HCT116 (cell line): Measurements from ENCODE around the gene QRICH1. TPM values are rescaled to one million over a fixed set of nuclear protein-coding genes. Genes with fewer than 3 reads are reported as not detected.

Experiments
- ATAC-seq: fragments of 200-7000 bp; cut with Tn5 transposase; 2 replicates; pipeline ENCODE4 v1.9.1; 2020; ENCODE audit warnings: mild to moderate bottlenecking, moderate library complexity
- BruUV-seq: library from RNA; stranded (reverse); fragments of 400-500 nt; replicated peaks from 2 replicates; lab custom pipeline; 2021; lab: Mats Ljungman, UMichigan
- CTCF ChIA-PET: fragments of 300-600 bp; sonication (Branson Sonifier 250); formaldehyde crosslinking; loops from one replicate; lab custom pipeline; 2021; ENCODE audit warnings: antibody characterized with exemption; lab: Charles Lee
- POLR2A ChIA-PET: fragments of 300-600, 350-600 bp; sonication (Branson Sonifier 250); formaldehyde crosslinking; loops from one replicate; lab custom pipeline; 2021; ENCODE audit warnings: antibody characterized with exemption; lab: Charles Lee
- RAD21 ChIA-PET, 2 experiments: fragments of 300-600 bp; sonication (Branson Sonifier 250); formaldehyde crosslinking; loops; one replicate each; lab custom pipeline; 2023; ENCODE audit warnings: low total read pairs in 2 of 2; ENCODE audit not compliant: uncharacterized antibody in 2 of 2, unreplicated experiment in 2 of 2, low non-redundant PET in 1 of 2; lab: Charles Lee
- DNase-seq: peaks from one replicate; pipeline ENCODE4 v3.0.0-alpha.2; 2010; ENCODE audit warnings: low read depth, low spot score
- H2AFZ ChIP-seq: fragments of 200-600 bp; shearing (Covaris generic), sonication (generic); 2 replicates; pipeline ENCODE4 v1.6.1; 2017; ENCODE audit warnings: low read depth, mixed run types, mixed read lengths, antibody characterized with exemption, low read length; ENCODE audit not compliant: poor library complexity, severe bottlenecking
- H3K27ac ChIP-seq: 2 replicates; pipeline ENCODE4 v1.5.1; 2012; ENCODE audit warnings: low read depth, low read length
- H3K27me3 ChIP-seq: fragments of 200-600 bp; sonication (generic); 2 replicates; pipeline ENCODE4 v1.6.1; 2016; ENCODE audit warnings: mixed run types, low read length, mixed read lengths; ENCODE audit not compliant: insufficient read depth
- H3K36me3 ChIP-seq, 2 experiments: fragments of 200-500 bp in 1 of 2; fragments of 200-600 bp in 1 of 2; sonication (Bioruptor generic) in 1 of 2; sonication (generic) in 1 of 2; 2 replicates each; pipeline versions ENCODE4 v1.5.1 to v1.6.1; 2014 to 2016; ENCODE audit warnings: low read length in 2 of 2, inconsistent platforms in 1 of 2, mixed read lengths in 1 of 2, mixed run types in 1 of 2; ENCODE audit not compliant: insufficient read depth in 2 of 2, control insufficient read depth in 1 of 2
- H3K4me1 ChIP-seq, 2 experiments: fragments of 200-600 bp in 1 of 2; sonication (generic) in 1 of 2; 2 replicates each; pipeline versions ENCODE4 v1.5.1 to v1.6.1; 2012 to 2017; ENCODE audit warnings: low read length in 2 of 2, inconsistent platforms in 1 of 2, mild to moderate bottlenecking in 1 of 2, mixed read lengths in 1 of 2, mixed run types in 1 of 2, moderate library complexity in 1 of 2; ENCODE audit not compliant: insufficient read depth in 2 of 2, control insufficient read depth in 1 of 2
- H3K4me2 ChIP-seq: fragments of 200-600 bp; sonication (generic); 2 replicates; pipeline ENCODE4 v1.6.1; 2017; ENCODE audit warnings: mixed run types, low read length, mixed read lengths
- H3K4me3 ChIP-seq, 2 experiments: fragments of 200-600 bp in 1 of 2; sonication (generic) in 1 of 2; replicated peaks in 1 of 2; 2 replicates each; pipeline ENCODE4 v1.5.1; 2011 to 2016; ENCODE audit warnings: low read length in 2 of 2, control low read depth in 1 of 2, low read depth in 1 of 2, mild to moderate bottlenecking in 1 of 2, mixed read lengths in 1 of 2, mixed run types in 1 of 2
- H3K79me2 ChIP-seq: fragments of 200-600 bp; sonication (generic); 2 replicates; pipeline ENCODE4 v1.6.1; 2017; ENCODE audit warnings: mild to moderate bottlenecking, mixed run types, low read length, moderate library complexity, mixed read lengths; ENCODE audit not compliant: insufficient read depth
- H3K9ac ChIP-seq: fragments of 200-600 bp; sonication (generic); 2 replicates; pipeline ENCODE4 v1.6.1; 2016; ENCODE audit warnings: low read length, mixed read lengths
- H3K9me2 ChIP-seq: fragments of 200-600 bp; sonication (generic), shearing (Covaris generic); 2 replicates; pipeline ENCODE4 v1.6.1; 2017; ENCODE audit warnings: mixed run types, mild to moderate bottlenecking, moderate library complexity; ENCODE audit not compliant: insufficient read depth
- H3K9me3 ChIP-seq, 2 experiments: fragments of 200-500 bp in 1 of 2; fragments of 200-600 bp in 1 of 2; sonication (Bioruptor generic) in 1 of 2; sonication (generic) in 1 of 2; 2 replicates each; pipeline ENCODE4 v1.6.1; 2014 to 2017; ENCODE audit warnings: low read length in 2 of 2, mixed read lengths in 2 of 2, inconsistent platforms in 1 of 2, low read depth in 1 of 2, mild to moderate bottlenecking in 1 of 2, mixed run types in 1 of 2, moderate library complexity in 1 of 2; ENCODE audit not compliant: control insufficient read depth in 1 of 2, insufficient read depth in 1 of 2
- H4K20me1 ChIP-seq: fragments of 200-600 bp; sonication (generic), shearing (Covaris generic); 2 replicates; pipeline ENCODE4 v1.6.1; 2017; ENCODE audit warnings: mixed run types, mild to moderate bottlenecking, moderate library complexity; ENCODE audit not compliant: insufficient read depth
- CBX3 ChIP-seq: IDR thresholded peaks from 2 replicates; pipeline ENCODE4 v1.6.1; 2012; ENCODE audit warnings: low read depth
- CEBPB ChIP-seq: IDR thresholded peaks from 2 replicates; pipeline ENCODE4 v1.6.1; 2012; ENCODE audit warnings: low read depth
- EGR1 ChIP-seq: IDR thresholded peaks from 2 replicates; pipeline ENCODE4 v1.6.1; 2012; ENCODE audit warnings: low read depth
- ELF1 ChIP-seq: IDR thresholded peaks from 2 replicates; pipeline ENCODE4 v1.6.1; 2012; ENCODE audit warnings: low read depth, borderline replicate concordance
- EZH2phosphoT487 ChIP-seq: fragments of 200-600 bp; IDR thresholded peaks from 2 replicates; pipeline ENCODE4 v1.6.1; 2018; ENCODE audit warnings: antibody characterized with exemption, borderline replicate concordance
- FOSL1 ChIP-seq: IDR thresholded peaks from 2 replicates; pipeline ENCODE4 v1.6.1; 2012; ENCODE audit warnings: low read depth
- JUND ChIP-seq: IDR thresholded peaks from 2 replicates; pipeline ENCODE4 v1.6.1; 2012
- MAX ChIP-seq: IDR thresholded peaks from 2 replicates; pipeline ENCODE4 v1.6.1; 2012
- POLR2A ChIP-seq: IDR thresholded peaks from 2 replicates; pipeline ENCODE4 v1.7.0; 2011; ENCODE audit warnings: borderline replicate concordance; ENCODE audit not compliant: insufficient read depth, insufficient read length; ENCODE audit errors: extremely low read depth
- RAD21 ChIP-seq: IDR thresholded peaks from 2 replicates; pipeline ENCODE4 v1.6.1; 2012; ENCODE audit warnings: low read depth, mild to moderate bottlenecking
- SP1 ChIP-seq: IDR thresholded peaks from 2 replicates; pipeline ENCODE4 v1.6.1; 2012; ENCODE audit warnings: low read depth
- SRF ChIP-seq: IDR thresholded peaks from 2 replicates; pipeline ENCODE4 v1.6.1; 2012; ENCODE audit warnings: low read depth
- YY1 ChIP-seq: IDR thresholded peaks from 2 replicates; pipeline ENCODE4 v1.6.1; 2011; ENCODE audit warnings: low read length, low read depth, moderate library complexity, mild to moderate bottlenecking; ENCODE audit not compliant: insufficient replicate concordance; ENCODE audit errors: extremely low read depth
- ZNF274 ChIP-seq: fragments of 200-500 bp; sonication (Bioruptor generic); IDR thresholded peaks from 2 replicates; pipeline ENCODE4 v1.6.1; 2014; ENCODE audit warnings: mild to moderate bottlenecking, low read depth, low read length, inconsistent platforms
- intact Hi-C: fragments of 100-400 bp; cut with micrococcal nuclease; formaldehyde crosslinking; loops from 2 replicates; pipeline ENCODE4 v1.10.0; 2022
- total RNA-seq: library from RNA; stranded (reverse); gene quantifications from one replicate; pipeline ENCODE4 v1.2.1, GENCODE V29; 2021; ENCODE audit not compliant: unreplicated experiment
- TF ChIP-seq, protein P1 (sequence below), 3 experiments: fragments of 200-600 bp in 1 of 3; sonication (generic) in 1 of 3; IDR thresholded peaks in 2 of 3; conservative IDR thresholded peaks in 1 of 3; 2 replicates each; pipeline ENCODE4 v1.5.1; 2012 to 2017; ENCODE audit warnings: low read depth in 2 of 3, low read length in 2 of 3, antibody characterized with exemption in 1 of 3, borderline replicate concordance in 1 of 3, control low read depth in 1 of 3, mild to moderate bottlenecking in 1 of 3, mixed read lengths in 1 of 3, mixed run types in 1 of 3, moderate library complexity in 1 of 3; ENCODE audit not compliant: insufficient read depth in 1 of 3
- TF ChIP-seq, protein P2 (sequence below): IDR thresholded peaks from 2 replicates; pipeline ENCODE4 v1.6.1; 2012
- TF ChIP-seq, protein P3 (sequence below): IDR thresholded peaks from 2 replicates; pipeline ENCODE4 v1.6.1; 2012; ENCODE audit warnings: low read depth

QRICH1 gene
- total RNA-seq, 1 experiment from 2014 or later, result 105 TPM

GRCh38 chr3:48983096-48983495, 110.8 kb downstream of the QRICH1 start:
- DNase-seq (no peak), ATAC-seq (no peak)
- no peaks in the 10 kb centered on the region for H3K27me3 ChIP-seq
- H3K4me1 ChIP-seq, result peaks cover 2 to 5% of the 10 kb centered on the region in 2 experiments; a peak in 1 of 4 replicates
- H3K4me3 ChIP-seq, result no peak overlapping the region
- no peak overlapping the region for H3K27ac ChIP-seq
- ChIA-PET RAD21 (no interaction called here), POLR2A (no interaction called here), CTCF (no interaction called here)
- H3K9me2 ChIP-seq, result no peaks in the 10 kb centered on the region
- TF ChIP-seq POLR2A, result no peak
- H3K9ac ChIP-seq, result no peak overlapping the region
- H3K4me2 ChIP-seq, result no peak overlapping the region
- no peak overlapping the region for H2AFZ ChIP-seq
- H3K36me3 ChIP-seq, result peaks cover 36 to 45% of the 10 kb centered on the region in 2 experiments
- no peaks in the 10 kb centered on the region for H4K20me1 ChIP-seq
- H3K9me3 ChIP-seq, result no peaks in the 10 kb centered on the region
- peaks cover 4% of the 10 kb centered on the region; the same call in 1 of the 2 replicates for H3K79me2 ChIP-seq
- intact Hi-C loops, result no loop called here
- BruUV-seq, result no TSS peak

DNA sequence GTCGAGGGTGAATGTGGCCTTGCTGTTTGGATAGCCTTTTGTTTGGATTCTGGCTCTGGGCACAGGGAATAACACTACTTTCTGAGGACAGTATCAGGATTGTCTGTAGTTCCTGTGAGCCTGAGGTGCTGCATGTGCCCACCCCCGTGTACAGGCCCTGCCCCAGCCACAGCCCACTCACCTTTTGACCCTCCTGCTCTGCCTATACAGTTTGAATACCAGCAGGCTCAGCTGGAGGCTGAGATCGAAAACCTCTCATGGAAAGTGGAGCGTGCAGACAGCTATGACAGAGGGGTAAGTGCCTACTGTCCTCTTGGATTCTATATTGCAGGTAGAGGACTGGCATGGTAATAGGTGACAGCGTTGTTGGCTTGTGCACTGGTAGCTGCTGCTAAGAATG, 111.2 kb downstream of the QRICH1 start:
- no peak overlapping the region for H2AFZ ChIP-seq
- CTCF ChIA-PET, result no interaction called here
- RAD21 ChIA-PET, result no interaction called here
- H3K27me3 ChIP-seq, result no peaks in the 10 kb centered on the region
- H4K20me1 ChIP-seq, result no peaks in the 10 kb centered on the region
- BruUV-seq, result no TSS peak
- no peak overlapping the region for H3K9ac ChIP-seq
- H3K9me2 ChIP-seq, result no peaks in the 10 kb centered on the region
- H3K4me2 ChIP-seq, result no peak overlapping the region
- H3K4me3 ChIP-seq, result no peak overlapping the region
- ATAC-seq (no peak), DNase-seq (no peak)
- peaks cover 0 to under 1% of the 10 kb centered on the region in 2 experiments; a peak in 1 of 4 replicates for H3K4me1 ChIP-seq
- peaks cover 40 to 49% of the 10 kb centered on the region in 2 experiments for H3K36me3 ChIP-seq
- H3K9me3 ChIP-seq, result no peaks in the 10 kb centered on the region
- POLR2A ChIA-PET, result no interaction called here
- H3K79me2 ChIP-seq, result peaks cover 4% of the 10 kb centered on the region; the same call in 1 of the 2 replicates
- H3K27ac ChIP-seq, result no peak overlapping the region
- intact Hi-C loops, result no loop called here
- TF ChIP-seq EZH2phosphoT487 (no peak), RAD21 (no peak), POLR2A (no peak), MAX (no peak), SRF (no peak), EGR1 (no peak), ZNF274 (no peak), ELF1 (no peak), SP1 (no peak), YY1 (no peak), CBX3 (no peak), CEBPB (no peak), FOSL1 (no peak), JUND (no peak)
- TF ChIP-seq, protein P1, sequence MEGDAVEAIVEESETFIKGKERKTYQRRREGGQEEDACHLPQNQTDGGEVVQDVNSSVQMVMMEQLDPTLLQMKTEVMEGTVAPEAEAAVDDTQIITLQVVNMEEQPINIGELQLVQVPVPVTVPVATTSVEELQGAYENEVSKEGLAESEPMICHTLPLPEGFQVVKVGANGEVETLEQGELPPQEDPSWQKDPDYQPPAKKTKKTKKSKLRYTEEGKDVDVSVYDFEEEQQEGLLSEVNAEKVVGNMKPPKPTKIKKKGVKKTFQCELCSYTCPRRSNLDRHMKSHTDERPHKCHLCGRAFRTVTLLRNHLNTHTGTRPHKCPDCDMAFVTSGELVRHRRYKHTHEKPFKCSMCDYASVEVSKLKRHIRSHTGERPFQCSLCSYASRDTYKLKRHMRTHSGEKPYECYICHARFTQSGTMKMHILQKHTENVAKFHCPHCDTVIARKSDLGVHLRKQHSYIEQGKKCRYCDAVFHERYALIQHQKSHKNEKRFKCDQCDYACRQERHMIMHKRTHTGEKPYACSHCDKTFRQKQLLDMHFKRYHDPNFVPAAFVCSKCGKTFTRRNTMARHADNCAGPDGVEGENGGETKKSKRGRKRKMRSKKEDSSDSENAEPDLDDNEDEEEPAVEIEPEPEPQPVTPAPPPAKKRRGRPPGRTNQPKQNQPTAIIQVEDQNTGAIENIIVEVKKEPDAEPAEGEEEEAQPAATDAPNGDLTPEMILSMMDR (IDR thresholded peaks at IDR 0.05 in 2 of 3, conservative IDR thresholded peaks at IDR 0.05 in 1 of 3; ENCODE audit: borderline replicate concordance in 1 of 3, insufficient read depth in 1 of 3, low read depth in 2 of 3, low read length in 2 of 3), result no peak
- TF ChIP-seq, protein P2, sequence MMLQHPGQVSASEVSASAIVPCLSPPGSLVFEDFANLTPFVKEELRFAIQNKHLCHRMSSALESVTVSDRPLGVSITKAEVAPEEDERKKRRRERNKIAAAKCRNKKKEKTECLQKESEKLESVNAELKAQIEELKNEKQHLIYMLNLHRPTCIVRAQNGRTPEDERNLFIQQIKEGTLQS, result no peak
- TF ChIP-seq, protein P3, sequence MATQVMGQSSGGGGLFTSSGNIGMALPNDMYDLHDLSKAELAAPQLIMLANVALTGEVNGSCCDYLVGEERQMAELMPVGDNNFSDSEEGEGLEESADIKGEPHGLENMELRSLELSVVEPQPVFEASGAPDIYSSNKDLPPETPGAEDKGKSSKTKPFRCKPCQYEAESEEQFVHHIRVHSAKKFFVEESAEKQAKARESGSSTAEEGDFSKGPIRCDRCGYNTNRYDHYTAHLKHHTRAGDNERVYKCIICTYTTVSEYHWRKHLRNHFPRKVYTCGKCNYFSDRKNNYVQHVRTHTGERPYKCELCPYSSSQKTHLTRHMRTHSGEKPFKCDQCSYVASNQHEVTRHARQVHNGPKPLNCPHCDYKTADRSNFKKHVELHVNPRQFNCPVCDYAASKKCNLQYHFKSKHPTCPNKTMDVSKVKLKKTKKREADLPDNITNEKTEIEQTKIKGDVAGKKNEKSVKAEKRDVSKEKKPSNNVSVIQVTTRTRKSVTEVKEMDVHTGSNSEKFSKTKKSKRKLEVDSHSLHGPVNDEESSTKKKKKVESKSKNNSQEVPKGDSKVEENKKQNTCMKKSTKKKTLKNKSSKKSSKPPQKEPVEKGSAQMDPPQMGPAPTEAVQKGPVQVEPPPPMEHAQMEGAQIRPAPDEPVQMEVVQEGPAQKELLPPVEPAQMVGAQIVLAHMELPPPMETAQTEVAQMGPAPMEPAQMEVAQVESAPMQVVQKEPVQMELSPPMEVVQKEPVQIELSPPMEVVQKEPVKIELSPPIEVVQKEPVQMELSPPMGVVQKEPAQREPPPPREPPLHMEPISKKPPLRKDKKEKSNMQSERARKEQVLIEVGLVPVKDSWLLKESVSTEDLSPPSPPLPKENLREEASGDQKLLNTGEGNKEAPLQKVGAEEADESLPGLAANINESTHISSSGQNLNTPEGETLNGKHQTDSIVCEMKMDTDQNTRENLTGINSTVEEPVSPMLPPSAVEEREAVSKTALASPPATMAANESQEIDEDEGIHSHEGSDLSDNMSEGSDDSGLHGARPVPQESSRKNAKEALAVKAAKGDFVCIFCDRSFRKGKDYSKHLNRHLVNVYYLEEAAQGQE, result no peak
